OCI-LY3 (cell line): Measurements from ENCODE around the gene LIN54.
"Not testable (repeated sequence)": the region's sequence is repeated elsewhere in the genome, so short reads cannot be mapped to it uniquely, and the experiment has no call there.

ENCODE experiments used
- H2AFZ ChIP-seq: fragments of 200-600, 300-600 bp; shearing (Covaris generic); 2 replicates; pipeline ENCODE4 v1.6.0; 2014; ENCODE audit warnings: antibody characterized with exemption, low read depth, low read length
- H3K27ac ChIP-seq: fragments of 200-600, 300-600 bp; sonication (generic); 2 replicates; pipeline ENCODE4 v1.5.1; 2014; ENCODE audit warnings: mild to moderate bottlenecking, low read length, moderate library complexity, mixed read lengths
- H3K27me3 ChIP-seq: fragments of 200-600, 300-600 bp; sonication (generic); 2 replicates; pipeline ENCODE4 v1.6.1; 2014; ENCODE audit warnings: low read depth, low read length, mixed read lengths
- H3K36me3 ChIP-seq: fragments of 200-600, 300-600 bp; sonication (generic); replicated peaks from 2 replicates; pipeline ENCODE3; 2014; ENCODE audit warnings: low read depth, low read length, mixed read lengths
- H3K4me1 ChIP-seq: fragments of 300-600, 200-600 bp; sonication (generic); 2 replicates; pipeline ENCODE4 v1.6.1; 2014; ENCODE audit warnings: low read length, mixed read lengths
- H3K4me2 ChIP-seq: fragments of 200-600, 300-600 bp; sonication (generic); 2 replicates; pipeline ENCODE4 v1.6.1; 2014; ENCODE audit warnings: low read length, mixed read lengths
- H3K4me3 ChIP-seq: fragments of 300-600, 200-600 bp; sonication (generic); 2 replicates; pipeline ENCODE4 v1.5.1; 2014; ENCODE audit warnings: antibody characterized with exemption, mild to moderate bottlenecking, low read length, moderate library complexity
- H3K79me2 ChIP-seq: fragments of 300-600, 200-600 bp; shearing (Covaris generic); 2 replicates; pipeline ENCODE4 v1.6.1; 2014; ENCODE audit warnings: mild to moderate bottlenecking, low read length, mixed read lengths
- H3K9ac ChIP-seq: fragments of 300-600, 200-600 bp; shearing (Covaris generic); 2 replicates; pipeline ENCODE4 v1.6.0; 2014; ENCODE audit warnings: mild to moderate bottlenecking, low read length, moderate library complexity
- H3K9me3 ChIP-seq: fragments of 200-600, 300-600 bp; shearing (Covaris generic); 2 replicates; pipeline ENCODE4 v1.6.1; 2014; ENCODE audit warnings: low read length, mixed read lengths; ENCODE audit not compliant: insufficient read depth
- H4K20me1 ChIP-seq: fragments of 200-600, 300-600 bp; sonication (generic); 2 replicates; pipeline ENCODE4 v1.6.1; 2016; ENCODE audit warnings: low read length, mixed read lengths; ENCODE audit not compliant: insufficient read depth
- CTCF ChIP-seq: fragments of 200-600, 300-600 bp; sonication (generic); IDR thresholded peaks from 2 replicates; pipeline ENCODE4 v1.5.1; 2014; ENCODE audit warnings: antibody characterized with exemption, low read length, low read depth
- EZH2phosphoT487 ChIP-seq: fragments of 200-600 bp; shearing (Covaris generic); IDR thresholded peaks from 2 replicates; pipeline ENCODE4 v1.6.1; 2018; ENCODE audit warnings: antibody characterized with exemption, mixed run types, low read depth

LIN54 gene

GRCh38 chr4:83025563-83025962 lies 14.9 kb upstream of the LIN54 start:
- Histone ChIP-seq H3K4me3 (no peak overlapping the region), H3K9me3 (peaks cover 9% of the 10 kb centered on the region; the same call in 1 of the 2 replicates), H3K4me2 (no peak overlapping the region), H3K27me3 (no peaks in the 10 kb centered on the region), H3K27ac (no peak overlapping the region), H3K36me3 (no peaks in the 10 kb centered on the region), H3K9ac (no peak overlapping the region), H3K4me1 (no peaks in the 10 kb centered on the region; the same call in 1 of the 2 replicates), H4K20me1 (no peaks in the 10 kb centered on the region), H3K79me2 (no peaks in the 10 kb centered on the region), H2AFZ (no peak overlapping the region)
- TF ChIP-seq CTCF, result no peak
- TF ChIP-seq EZH2phosphoT487, result no peak

- Histone ChIP-seq H3K36me3 (no peaks in the 10 kb centered on the region), H2AFZ (no peak overlapping the region), H4K20me1 (no peaks in the 10 kb centered on the region), H3K4me2 (no peak overlapping the region), H3K27me3 (no peaks in the 10 kb centered on the region), H3K4me1 (peaks cover 10% of the 10 kb centered on the region), H3K79me2 (no peaks in the 10 kb centered on the region), H3K9me3 (peaks cover 9% of the 10 kb centered on the region; the same call in 1 of the 2 replicates), H3K4me3 (no peak overlapping the region), H3K27ac (no peak overlapping the region), H3K9ac (no peak overlapping the region)
- no peak for TF ChIP-seq EZH2phosphoT487
- TF ChIP-seq CTCF, result no peak
Observed at GRCh38 chr4:83024233-83024632, 13.6 kb upstream of the LIN54 start.

- H3K4me2 ChIP-seq, H2AFZ ChIP-seq, H3K79me2 ChIP-seq, H4K20me1 ChIP-seq, H3K9ac ChIP-seq, H3K4me3 ChIP-seq, H3K36me3 ChIP-seq, H3K4me1 ChIP-seq, H3K27ac ChIP-seq, H3K9me3 ChIP-seq, H3K27me3 ChIP-seq: not testable (repeated sequence)
Observed at GRCh38 chr4:83023599-83023998, 13.0 kb upstream of the LIN54 start.

- H3K4me1 ChIP-seq, result peaks cover 10% of the 10 kb centered on the region
- H3K4me2 ChIP-seq, result no peak overlapping the region
- peaks cover 9% of the 10 kb centered on the region; the same call in 1 of the 2 replicates for H3K9me3 ChIP-seq
- no peaks in the 10 kb centered on the region for H3K27me3 ChIP-seq
- H3K4me3 ChIP-seq, result no peak overlapping the region
- H2AFZ ChIP-seq, result no peak overlapping the region
- H3K79me2 ChIP-seq, result no peaks in the 10 kb centered on the region
- H4K20me1 ChIP-seq, result no peaks in the 10 kb centered on the region
- no peak overlapping the region for H3K27ac ChIP-seq
- H3K9ac ChIP-seq, result no peak overlapping the region
- no peaks in the 10 kb centered on the region for H3K36me3 ChIP-seq
- TF ChIP-seq CTCF, result no peak
- no peak for TF ChIP-seq EZH2phosphoT487
Observed at GRCh38 chr4:83022724-83023450, 12.3 kb upstream of the LIN54 start.
